Endothelial cell of umbilical vein (primary cell): ENCODE data around the gene PRR3. TPM values are rescaled to one million over a fixed set of nuclear protein-coding genes. Genes with fewer than 3 reads are reported as not detected.

Experiments
- BruUV-seq: library from RNA; stranded (reverse); fragments of 400-500 nt; replicated peaks from 2 replicates; lab custom pipeline; 2021; lab: Mats Ljungman, UMichigan
- CTCF ChIA-PET: fragments of 300-600, 350-600 bp; sonication (Branson Sonifier 250); formaldehyde crosslinking; loops from one replicate; lab custom pipeline; 2021; ENCODE audit warnings: antibody characterized with exemption, inconsistent platforms; lab: Charles Lee
- POLR2A ChIA-PET: fragments of 300-600, 350-600 bp; sonication (Branson Sonifier 250); formaldehyde crosslinking; loops from one replicate; lab custom pipeline; 2021; ENCODE audit warnings: antibody characterized with exemption, inconsistent platforms; lab: Charles Lee
- DNase-seq: peaks from one replicate; pipeline ENCODE4 v3.0.0-alpha.2; 2011; ENCODE audit warnings: low read depth, low spot score
- FAIRE-seq: peaks from 2 replicates; lab custom pipeline; 2011; peaks lifted over from hg19 to GRCh38; lab: Jason Lieb, UNC
- H2AFZ ChIP-seq: 2 replicates; pipeline ENCODE4 v1.6.0; 2012; ENCODE audit warnings: low read depth, low read length, control low read depth, inconsistent platforms
- H3K27ac ChIP-seq: 2 replicates; pipeline ENCODE4 v1.5.1; 2011; ENCODE audit warnings: low read depth, mild to moderate bottlenecking, control low read depth, low read length, moderate library complexity; ENCODE audit not compliant: insufficient read depth
- H3K27me3 ChIP-seq, 2 experiments: 2 replicates each; pipeline versions ENCODE4 v1.6.0 to v1.6.1; 2011; ENCODE audit warnings: low read length in 2 of 2, mixed read lengths in 1 of 2; ENCODE audit not compliant: control insufficient read depth in 2 of 2, insufficient read depth in 2 of 2
- H3K36me3 ChIP-seq, 2 experiments: 2 replicates in 1 of 2; 3 replicates in 1 of 2; pipeline ENCODE4 v1.5.1; 2011; ENCODE audit warnings: low read length in 2 of 2, mild to moderate bottlenecking in 1 of 2, moderate library complexity in 1 of 2; ENCODE audit not compliant: control insufficient read depth in 2 of 2, insufficient read depth in 2 of 2; ENCODE audit errors: extremely low read depth in 1 of 2
- H3K4me1 ChIP-seq: 3 replicates; pipeline ENCODE4 v1.5.1; 2011; ENCODE audit warnings: mild to moderate bottlenecking, low read length; ENCODE audit not compliant: control insufficient read depth, insufficient read depth; ENCODE audit errors: extremely low read depth
- H3K4me2 ChIP-seq: 2 replicates; pipeline ENCODE4 v1.6.1; 2011; ENCODE audit warnings: low read length, control low read depth, mixed read lengths; ENCODE audit not compliant: insufficient read depth
- H3K4me3 ChIP-seq, 3 experiments: fragments of 200-600 bp in 1 of 3; sonication (generic), shearing (Covaris generic) in 1 of 3; replicated peaks in 1 of 3; 2 replicates each; pipeline ENCODE4 v1.5.1; 2011 to 2016; ENCODE audit warnings: control low read depth in 3 of 3, low read length in 3 of 3, mild to moderate bottlenecking in 2 of 3, inconsistent platforms in 1 of 3, low read depth in 1 of 3, moderate library complexity in 1 of 3; ENCODE audit not compliant: insufficient read depth in 1 of 3
- H3K79me2 ChIP-seq: 2 replicates; pipeline ENCODE4 v1.6.0; 2012; ENCODE audit warnings: low read length, inconsistent platforms; ENCODE audit not compliant: control insufficient read depth, insufficient read depth
- H3K9ac ChIP-seq: replicated peaks from 2 replicates; pipeline ENCODE3; 2011; ENCODE audit warnings: low read length, control low read depth; ENCODE audit not compliant: insufficient read depth; ENCODE audit errors: extremely low read depth
- H3K9me1 ChIP-seq: replicated peaks from 3 replicates; pipeline ENCODE4 v1.6.0; 2011; ENCODE audit warnings: mild to moderate bottlenecking, low read length; ENCODE audit not compliant: control insufficient read depth, insufficient read depth; ENCODE audit errors: extremely low read depth
- H3K9me3 ChIP-seq: replicated peaks from 2 replicates; pipeline ENCODE4 v1.5.1; 2012; ENCODE audit warnings: low read length, inconsistent platforms; ENCODE audit not compliant: control insufficient read depth, insufficient read depth
- H4K20me1 ChIP-seq: replicated peaks from 2 replicates; pipeline ENCODE3; 2011; ENCODE audit warnings: mild to moderate bottlenecking, low read length; ENCODE audit not compliant: control insufficient read depth, insufficient read depth; ENCODE audit errors: extremely low read depth
- CTCF ChIP-seq, 2 donors: IDR thresholded peaks; 1 replicate in 1 of 2; 2 replicates in 1 of 2; pipeline ENCODE4 v1.5.1; 2011; ENCODE audit warnings: low read length in 2 of 2, mild to moderate bottlenecking in 2 of 2, moderate library complexity in 2 of 2, control low read depth in 1 of 2, inconsistent platforms in 1 of 2, low read depth in 1 of 2; ENCODE audit not compliant: insufficient read depth in 1 of 2; ENCODE audit errors: extremely low read depth in 1 of 2
- EZH2 ChIP-seq: IDR thresholded peaks from 2 replicates; pipeline ENCODE4 v1.6.1; 2012; ENCODE audit warnings: borderline replicate concordance, low read depth, mild to moderate bottlenecking, moderate library complexity, low read length, inconsistent platforms; ENCODE audit not compliant: severe bottlenecking
- FOS ChIP-seq: IDR thresholded peaks from 2 replicates; pipeline ENCODE4 v1.6.1; 2011; ENCODE audit warnings: mild to moderate bottlenecking, low read length, moderate library complexity, borderline replicate concordance; ENCODE audit not compliant: insufficient read depth
- GATA2 ChIP-seq: IDR thresholded peaks from 2 replicates; pipeline ENCODE4 v1.7.0; 2011; ENCODE audit warnings: low read depth, mild to moderate bottlenecking, moderate library complexity, mixed read lengths, low read length; ENCODE audit not compliant: insufficient read length, insufficient read depth
- JUN ChIP-seq: IDR thresholded peaks from 2 replicates; pipeline ENCODE4 v1.6.1; 2011; ENCODE audit warnings: borderline replicate concordance, low read depth; ENCODE audit not compliant: insufficient read length, insufficient read depth
- MAX ChIP-seq: IDR thresholded peaks from 2 replicates; pipeline ENCODE4 v1.6.1; 2011; ENCODE audit not compliant: insufficient read depth, insufficient read length
- MYC ChIP-seq: IDR thresholded peaks from one replicate; pipeline ENCODE4 v1.6.1; 2011; ENCODE audit warnings: mild to moderate bottlenecking, low read depth, low read length
- POLR2A ChIP-seq: IDR thresholded peaks from 2 replicates; pipeline ENCODE4 v1.6.1; 2012; ENCODE audit warnings: low read depth, mild to moderate bottlenecking, control low read depth, low read length
- POLR2AphosphoS5 ChIP-seq: IDR thresholded peaks from 2 replicates; pipeline ENCODE4 v1.6.1; 2012; ENCODE audit warnings: low read depth, mild to moderate bottlenecking, control low read depth, low read length, moderate library complexity; ENCODE audit not compliant: insufficient read depth
- dilution Hi-C: fragments of 300-500 bp; cut with MboI; formaldehyde crosslinking; loops from one replicate; pipeline ENCODE4 v1.15.0; 2019; ENCODE audit warnings: low sequenced_read_pairs; ENCODE audit not compliant: extremely low pct_ligation_motif_present
- intact Hi-C: fragments of 100-400 bp; cut with micrococcal nuclease; formaldehyde crosslinking; loops from one replicate; pipeline ENCODE4 v1.10.0; 2022
- polyA plus RNA-seq, 4 experiments: library from polyadenylated mRNA; depleted of rRNA in 3 of 4; stranded (reverse) in 3 of 4; unstranded in 1 of 4; fragments of >200 nt; gene quantifications; 2 replicates each; pipeline versions ENCODE4 v1.2.1 to v1.2.3, GENCODE V29; 2011 to 2012; ENCODE audit warnings: missing spikeins in 1 of 4
- total RNA-seq: library from RNA; stranded (reverse); gene quantifications from 2 replicates; pipeline ENCODE4 v1.2.3, GENCODE V29; 2021

The PRR3 gene
- total and polyA plus RNA-seq, 2 donors (not counting 3 experiments of a cell fraction or from before 2014, with no cell fraction given) = 10.6 to 22.3 TPM

GRCh38 chr6:30507849-30508827 is 49.0 kb upstream of the PRR3 start:
- H3K36me3 ChIP-seq = no peaks in the 10 kb centered on the region
- TF ChIP-seq FOS (no peak), MYC (no peak), MAX (no peak), POLR2A (no peak), EZH2 (no peak), JUN (no peak), POLR2AphosphoS5 (no peak), GATA2 (no peak), CTCF (IDR thresholded peaks at IDR 0.05; ENCODE audit: extremely low read depth in 1 of 2, insufficient read depth in 1 of 2, low read depth in 1 of 2, low read length in 2 of 2) (no peak)
- dilution Hi-C loops (no loop called here), intact Hi-C loops (loop anchor here (1.0 kb wide), 1 partner anchor 8 kb away; no protein-coding TSS in a partner anchor)
- BruUV-seq = no TSS peak
- no peak for FAIRE-seq
- H3K27ac ChIP-seq = peak overlapping the region; percentile 88
- peaks cover 12% of the 10 kb centered on the region for H3K4me1 ChIP-seq
- H3K27me3 ChIP-seq = no peaks in the 10 kb centered on the region
- ChIA-PET POLR2A (no interaction called here), CTCF (interaction anchor here (1.0 to 2.2 kb wide), 3 partner anchors 12 to 33 kb away, joined by 3 to 12 read pairs (median 8); no protein-coding TSS in a partner anchor)
- H3K9me3 ChIP-seq = no peaks in the 10 kb centered on the region
- no peaks in the 10 kb centered on the region for H3K79me2 ChIP-seq
- no peaks in the 10 kb centered on the region for H4K20me1 ChIP-seq
- H3K9me1 ChIP-seq = no peaks in the 10 kb centered on the region
- DNase-seq = no peak
- H2AFZ ChIP-seq = no peak overlapping the region
- no peak overlapping the region for H3K4me2 ChIP-seq
- no peak overlapping the region for H3K4me3 ChIP-seq
- H3K9ac ChIP-seq = no peak overlapping the region
